Neural progenitor cell (in vitro differentiated cells): Measurements from ENCODE around the gene KAT7. TPM values are rescaled to one million over a fixed set of nuclear protein-coding genes. Genes with fewer than 3 reads are reported as not detected.
A peak's percentile ranks its signal among the peaks of the same experiment; 100 is the strongest.

ENCODE experiments used
- DNase-seq: peaks from one replicate; pipeline ENCODE4 v3.0.0-alpha.2; 2016; ENCODE audit warnings: low spot score
- H2AFZ ChIP-seq: fragments of 200-600 bp; sonication (generic); replicated peaks from 2 replicates; pipeline ENCODE4 v1.6.1; 2016; ENCODE audit warnings: antibody characterized with exemption
- H3F3A ChIP-seq: fragments of 200-600 bp; sonication (generic); 2 replicates; pipeline ENCODE4 v1.6.1; 2016; ENCODE audit warnings: antibody characterized with exemption, low read depth
- H3K27ac ChIP-seq: fragments of 200-600 bp; sonication (generic); 2 replicates; pipeline ENCODE4 v1.5.1; 2016; ENCODE audit warnings: mild to moderate bottlenecking
- H3K27me3 ChIP-seq: fragments of 200-600 bp; sonication (generic); 2 replicates; pipeline ENCODE4 v1.6.1; 2016; ENCODE audit warnings: mild to moderate bottlenecking, moderate library complexity
- H3K36me3 ChIP-seq: fragments of 200-600 bp; sonication (generic); 2 replicates; pipeline ENCODE4 v1.5.1; 2016
- H3K4me1 ChIP-seq: fragments of 200-600 bp; sonication (generic); 2 replicates; pipeline ENCODE4 v1.6.1; 2016; ENCODE audit warnings: mixed run types
- H3K4me2 ChIP-seq: fragments of 200-600 bp; sonication (generic); 2 replicates; pipeline ENCODE4 v1.6.1; 2016
- H3K4me3 ChIP-seq: fragments of 200-600 bp; sonication (generic); 2 replicates; pipeline ENCODE4 v1.5.1; 2016
- H3K79me2 ChIP-seq: fragments of 200-600 bp; sonication (generic); 2 replicates; pipeline ENCODE4 v1.6.1; 2016; ENCODE audit warnings: low read depth
- H3K9ac ChIP-seq: fragments of 200-600 bp; sonication (generic); 2 replicates; pipeline ENCODE4 v1.6.1; 2016
- H3K9me3 ChIP-seq: fragments of 200-600 bp; sonication (generic); 2 replicates; pipeline ENCODE4 v1.5.1; 2016; ENCODE audit warnings: low read depth
- H4K20me1 ChIP-seq: fragments of 200-600 bp; sonication (generic); 2 replicates; pipeline ENCODE4 v1.6.1; 2016; ENCODE audit warnings: low read depth
- H3K27ac Mint-ChIP-seq: 3 replicates; pipeline ENCODE4 v1.8.0; 2021; ENCODE audit warnings: mixed read lengths
- H3K27me3 Mint-ChIP-seq: 2 replicates; pipeline ENCODE4 v1.8.0; 2022; ENCODE audit warnings: low read depth, mild to moderate bottlenecking, inconsistent platforms, moderate library complexity, mixed read lengths; ENCODE audit not compliant: insufficient read depth
- H3K36me3 Mint-ChIP-seq: 3 replicates; pipeline ENCODE4 v1.8.0; 2021; ENCODE audit warnings: mixed read lengths
- H3K4me1 Mint-ChIP-seq: 3 replicates; pipeline ENCODE4 v1.8.0; 2021; ENCODE audit warnings: mixed read lengths
- H3K4me3 Mint-ChIP-seq: 3 replicates; pipeline ENCODE4 v1.8.0; 2021; ENCODE audit warnings: mild to moderate bottlenecking, moderate library complexity, mixed read lengths
- H3K9me3 Mint-ChIP-seq: 3 replicates; pipeline ENCODE4 v1.8.0; 2020; ENCODE audit warnings: mixed read lengths
- EZH2 ChIP-seq: fragments of 200-600 bp; sonication (generic); IDR thresholded peaks from 2 replicates; pipeline ENCODE4 v1.6.1; 2017; ENCODE audit warnings: antibody characterized with exemption, mild to moderate bottlenecking, moderate library complexity
- EZH2phosphoT487 ChIP-seq: fragments of 200-600 bp; sonication (generic); IDR thresholded peaks from 2 replicates; pipeline ENCODE4 v1.6.1; 2017; ENCODE audit warnings: antibody characterized with exemption
- total RNA-seq: library from RNA; depleted of rRNA; stranded (reverse); fragments of >200 nt; gene quantifications from 2 replicates; pipeline ENCODE4 v1.2.3, GENCODE V29; 2015; ENCODE audit warnings: low replicate concordance
- TF ChIP-seq, protein P1 (sequence below): fragments of 200-600 bp; sonication (generic); IDR thresholded peaks from 2 replicates; pipeline ENCODE4 v1.5.1; 2017; ENCODE audit warnings: antibody characterized with exemption, mild to moderate bottlenecking

Gene KAT7
- total RNA-seq, 1 donor from 2014 or later: 139 TPM

DNA sequence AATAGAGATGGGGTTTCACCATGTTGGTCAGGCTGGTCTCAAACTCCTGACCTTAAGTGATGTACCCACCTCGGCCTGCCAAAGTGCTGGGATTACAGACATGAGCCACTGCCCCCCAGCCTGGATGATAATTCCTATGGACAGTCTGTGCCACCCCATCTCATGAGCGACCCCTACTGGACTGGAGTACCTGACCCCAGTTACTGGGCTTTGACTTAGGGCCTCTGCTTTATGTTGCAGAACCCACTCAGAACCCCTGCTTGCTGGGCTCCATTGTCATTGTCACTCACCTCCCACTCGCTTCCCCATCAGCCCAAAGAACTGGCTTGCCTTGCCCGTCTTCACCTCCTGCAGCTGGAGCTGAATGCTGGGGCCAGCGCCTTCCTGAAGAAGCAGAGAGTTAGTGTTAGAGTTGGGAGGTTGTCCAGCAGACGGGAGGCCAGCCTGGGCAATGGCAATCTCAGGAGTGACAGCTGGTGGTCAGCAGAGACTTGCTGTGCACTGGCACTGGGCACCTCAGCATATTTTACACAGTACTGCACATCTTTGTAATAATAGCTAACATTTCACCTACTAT, 55.4 kb downstream of the KAT7 start:
- TF ChIP-seq EZH2phosphoT487: no peak
- TF ChIP-seq, protein P1, sequence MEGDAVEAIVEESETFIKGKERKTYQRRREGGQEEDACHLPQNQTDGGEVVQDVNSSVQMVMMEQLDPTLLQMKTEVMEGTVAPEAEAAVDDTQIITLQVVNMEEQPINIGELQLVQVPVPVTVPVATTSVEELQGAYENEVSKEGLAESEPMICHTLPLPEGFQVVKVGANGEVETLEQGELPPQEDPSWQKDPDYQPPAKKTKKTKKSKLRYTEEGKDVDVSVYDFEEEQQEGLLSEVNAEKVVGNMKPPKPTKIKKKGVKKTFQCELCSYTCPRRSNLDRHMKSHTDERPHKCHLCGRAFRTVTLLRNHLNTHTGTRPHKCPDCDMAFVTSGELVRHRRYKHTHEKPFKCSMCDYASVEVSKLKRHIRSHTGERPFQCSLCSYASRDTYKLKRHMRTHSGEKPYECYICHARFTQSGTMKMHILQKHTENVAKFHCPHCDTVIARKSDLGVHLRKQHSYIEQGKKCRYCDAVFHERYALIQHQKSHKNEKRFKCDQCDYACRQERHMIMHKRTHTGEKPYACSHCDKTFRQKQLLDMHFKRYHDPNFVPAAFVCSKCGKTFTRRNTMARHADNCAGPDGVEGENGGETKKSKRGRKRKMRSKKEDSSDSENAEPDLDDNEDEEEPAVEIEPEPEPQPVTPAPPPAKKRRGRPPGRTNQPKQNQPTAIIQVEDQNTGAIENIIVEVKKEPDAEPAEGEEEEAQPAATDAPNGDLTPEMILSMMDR: peak; percentile 58
- DNase-seq: peak; percentile 57
- Histone ChIP-seq H3K4me2 (no peak overlapping the region), H4K20me1 (no peaks in the 10 kb centered on the region), H3K36me3 (no peaks in the 10 kb centered on the region), H3K9ac (no peak overlapping the region), H3K9me3 (no peaks in the 10 kb centered on the region), H3F3A (peaks cover 16% of the 10 kb centered on the region), H3K27me3 (no peaks in the 10 kb centered on the region), H3K4me3 (no peak overlapping the region), H2AFZ (no peak overlapping the region), H3K79me2 (no peaks in the 10 kb centered on the region), H3K27ac (no peak overlapping the region), H3K4me1 (peaks cover 3% of the 10 kb centered on the region)
- Mint-ChIP-seq H3K27me3 (peaks cover 3% of the 10 kb centered on the region), H3K4me1 (peaks cover 5% of the 10 kb centered on the region), H3K36me3 (no peaks in the 10 kb centered on the region), H3K9me3 (no peaks in the 10 kb centered on the region), H3K27ac (no peak overlapping the region), H3K4me3 (no peak overlapping the region)

DNA sequence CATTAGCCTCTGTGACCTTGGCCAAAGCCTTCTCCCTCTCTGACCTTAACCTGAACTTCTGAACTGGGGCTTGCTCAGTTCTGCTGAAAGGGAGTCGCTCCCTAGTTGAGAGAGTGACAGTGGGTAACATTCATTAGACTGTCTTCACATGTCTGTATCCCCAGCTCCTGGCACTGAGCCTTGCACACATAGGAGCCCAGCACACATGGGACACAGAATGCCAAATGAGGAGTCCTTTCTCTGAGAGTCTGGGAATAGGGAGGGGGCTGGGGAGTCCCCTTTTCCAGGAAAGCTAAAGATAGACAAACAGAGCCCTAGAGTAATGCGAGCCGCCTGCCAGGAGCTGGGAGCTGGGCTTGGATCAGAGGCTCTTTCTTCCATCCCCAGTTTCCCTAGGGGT, 56.8 kb downstream of the KAT7 start:
- H3K9ac ChIP-seq: no peak overlapping the region
- H3K4me2 ChIP-seq: no peak overlapping the region
- TF ChIP-seq, protein P1: no peak
- no peak for TF ChIP-seq EZH2
- no peak for TF ChIP-seq EZH2phosphoT487
- Mint-ChIP-seq H3K36me3 (no peaks in the 10 kb centered on the region), H3K4me1 (peaks cover 5% of the 10 kb centered on the region), H3K27me3 (peaks cover 3% of the 10 kb centered on the region), H3K4me3 (no peak overlapping the region), H3K9me3 (no peaks in the 10 kb centered on the region), H3K27ac (peak overlapping the region; percentile 65)
- no peak for DNase-seq
- no peaks in the 10 kb centered on the region for H3K79me2 ChIP-seq
- H3K4me1 ChIP-seq: peaks cover 3% of the 10 kb centered on the region
- H3F3A ChIP-seq: peaks cover 19% of the 10 kb centered on the region
- H3K36me3 ChIP-seq: no peaks in the 10 kb centered on the region
- H3K27me3 ChIP-seq: peaks cover 12% of the 10 kb centered on the region
- H4K20me1 ChIP-seq: no peaks in the 10 kb centered on the region
- no peak overlapping the region for H3K27ac ChIP-seq
- no peaks in the 10 kb centered on the region for H3K9me3 ChIP-seq
- no peak overlapping the region for H3K4me3 ChIP-seq
- no peak overlapping the region for H2AFZ ChIP-seq

DNA sequence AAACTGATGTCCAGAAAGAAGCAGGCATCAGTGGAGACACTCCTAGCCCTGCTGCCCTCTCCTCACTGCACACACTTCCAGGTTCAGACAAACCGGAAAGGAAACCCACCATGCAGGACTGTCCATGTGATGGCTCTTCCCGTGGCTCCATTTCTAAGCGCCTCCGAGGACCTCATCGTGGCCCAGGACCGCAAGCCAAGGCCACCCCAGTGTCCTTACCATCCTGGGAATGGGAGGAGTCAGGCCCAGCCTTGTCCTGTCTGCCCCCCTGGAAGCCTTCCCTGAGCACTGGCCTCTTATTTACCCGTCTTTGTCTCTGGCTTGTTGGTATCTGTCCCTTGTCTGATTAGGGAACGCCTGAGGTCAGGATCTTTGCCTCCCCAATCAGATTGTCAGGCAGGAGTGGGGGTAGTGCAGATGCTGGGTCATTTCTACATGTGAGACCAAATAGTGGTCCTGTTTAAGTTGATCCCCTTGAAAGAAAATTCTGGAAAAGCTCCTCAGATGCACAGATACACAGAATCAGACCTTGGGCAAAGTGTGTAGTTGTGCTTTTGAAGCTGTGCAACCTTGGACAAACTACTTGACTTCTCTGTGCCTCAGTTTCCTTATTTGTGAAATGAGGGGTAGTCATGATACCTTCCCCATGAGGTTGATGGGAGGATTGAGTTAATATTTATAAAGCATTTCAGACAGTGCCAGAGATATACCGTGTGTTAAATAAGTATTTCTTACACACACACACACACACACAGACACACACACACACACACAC, 58.6 kb downstream of the KAT7 start:
- Histone ChIP-seq H3K9me3 (no peaks in the 10 kb centered on the region), H2AFZ (no peak overlapping the region), H3K4me1 (peaks cover 6% of the 10 kb centered on the region), H3K4me3 (no peak overlapping the region), H3K27ac (no peak overlapping the region), H3K4me2 (no peak overlapping the region), H3F3A (peaks cover 19% of the 10 kb centered on the region), H4K20me1 (no peaks in the 10 kb centered on the region), H3K9ac (no peak overlapping the region), H3K36me3 (no peaks in the 10 kb centered on the region), H3K79me2 (no peaks in the 10 kb centered on the region), H3K27me3 (peaks cover 30% of the 10 kb centered on the region)
- H3K27me3 Mint-ChIP-seq: peaks cover 16% of the 10 kb centered on the region
- no peak for TF ChIP-seq EZH2phosphoT487
- TF ChIP-seq EZH2: no peak
- TF ChIP-seq, protein P1: no peak
- H3K9me3 Mint-ChIP-seq: no peaks in the 10 kb centered on the region
- DNase-seq: no peak
- no peaks in the 10 kb centered on the region for H3K36me3 Mint-ChIP-seq
- H3K4me1 Mint-ChIP-seq: peaks cover 12% of the 10 kb centered on the region
- no peak overlapping the region for H3K4me3 Mint-ChIP-seq
- no peak overlapping the region for H3K27ac Mint-ChIP-seq
